Loucy (cell line): Measurements from ENCODE around the gene CAMK1D.

ENCODE experiments used
- H2AFZ ChIP-seq: fragments of 200-600 bp; sonication (generic); 2 replicates; pipeline ENCODE4 v1.6.0; 2016; ENCODE audit warnings: antibody characterized with exemption, mild to moderate bottlenecking, low read length, moderate library complexity
- H3F3A ChIP-seq: fragments of 200-600 bp; 2 replicates; pipeline ENCODE4 v1.6.0; 2016; ENCODE audit warnings: antibody characterized with exemption, low read depth, mild to moderate bottlenecking
- H3K27me3 ChIP-seq: fragments of 200-600 bp; sonication (generic); 2 replicates; pipeline ENCODE4 v1.6.1; 2014; ENCODE audit warnings: low read length, mild to moderate bottlenecking; ENCODE audit not compliant: insufficient read depth, poor library complexity, severe bottlenecking
- H3K36me3 ChIP-seq: fragments of 200-600 bp; sonication (generic); 2 replicates; pipeline ENCODE4 v1.6.1; 2016; ENCODE audit warnings: low read length; ENCODE audit not compliant: insufficient read depth
- H3K4me1 ChIP-seq: fragments of 200-600 bp; sonication (generic); 2 replicates; pipeline ENCODE4 v1.5.1; 2014; ENCODE audit warnings: low read length, mild to moderate bottlenecking; ENCODE audit not compliant: insufficient read depth, poor library complexity, severe bottlenecking
- H3K4me2 ChIP-seq: fragments of 200-600 bp; sonication (generic); 2 replicates; pipeline ENCODE4 v1.6.0; 2014; ENCODE audit warnings: antibody characterized with exemption, low read length, low read depth, mild to moderate bottlenecking; ENCODE audit not compliant: poor library complexity, severe bottlenecking
- H3K4me3 ChIP-seq: fragments of 200-600 bp; sonication (generic); 2 replicates; pipeline ENCODE4 v1.5.1; 2014; ENCODE audit warnings: low read length, mild to moderate bottlenecking, mixed read lengths; ENCODE audit not compliant: poor library complexity, severe bottlenecking
- H3K79me2 ChIP-seq: fragments of 200-600 bp; sonication (generic); 2 replicates; pipeline ENCODE4 v1.6.1; 2014; ENCODE audit warnings: low read length; ENCODE audit not compliant: insufficient read depth
- H3K9ac ChIP-seq: fragments of 200-600 bp; sonication (generic); 2 replicates; pipeline ENCODE4 v1.6.0; 2014; ENCODE audit warnings: mild to moderate bottlenecking, low read depth, low read length, moderate library complexity; ENCODE audit not compliant: poor library complexity, severe bottlenecking
- H3K9me2 ChIP-seq: fragments of 200-600 bp; sonication (generic); replicated peaks from 2 replicates; pipeline ENCODE4 v1.6.1; 2016; ENCODE audit warnings: low read depth, low read length, mixed read lengths
- H3K9me3 ChIP-seq: fragments of 200-600 bp; sonication (generic); 2 replicates; pipeline ENCODE4 v1.6.1; 2014; ENCODE audit warnings: mild to moderate bottlenecking, antibody characterized with exemption, low read length, low read depth; ENCODE audit not compliant: insufficient read depth
- H4K20me1 ChIP-seq: fragments of 200-600 bp; sonication (generic); 2 replicates; pipeline ENCODE4 v1.6.0; 2014; ENCODE audit warnings: antibody characterized with exemption, low read length, mild to moderate bottlenecking; ENCODE audit not compliant: insufficient read depth, poor library complexity, severe bottlenecking
- CTCF ChIP-seq: fragments of 200-600 bp; sonication (generic); conservative IDR thresholded peaks from 2 replicates; pipeline ENCODE4 v1.5.1; 2014; ENCODE audit warnings: mild to moderate bottlenecking, antibody characterized with exemption, low read length
- EZH2phosphoT487 ChIP-seq: fragments of 200-600 bp; IDR thresholded peaks from 2 replicates; pipeline ENCODE4 v1.6.1; 2018; ENCODE audit warnings: antibody characterized with exemption, mild to moderate bottlenecking, moderate library complexity, borderline replicate concordance

CAMK1D gene

DNA sequence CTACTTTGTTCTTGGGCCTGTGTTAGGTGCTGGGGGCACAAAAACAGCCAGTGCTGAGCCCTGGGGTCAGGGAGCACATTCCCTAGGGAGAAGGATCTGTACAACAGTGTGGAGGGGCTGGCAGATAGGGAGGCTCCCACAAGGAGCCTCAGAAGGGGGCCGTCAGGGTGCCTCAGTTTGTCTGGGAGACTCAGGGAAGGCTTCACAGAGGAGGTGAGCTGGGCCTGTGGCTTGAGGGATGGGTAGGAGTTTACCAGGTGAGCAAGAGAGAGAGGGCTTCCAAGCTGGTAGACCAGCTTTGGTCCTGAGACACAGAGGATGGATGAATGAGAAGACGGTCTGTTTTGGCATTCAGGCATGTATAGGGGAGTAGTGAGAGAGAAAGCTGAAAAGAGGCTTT, 52.1 kb downstream of the CAMK1D start:
- Histone ChIP-seq H3K4me1 (peaks cover 3% of the 10 kb centered on the region), H3K36me3 (no peaks in the 10 kb centered on the region), H3K79me2 (no peaks in the 10 kb centered on the region), H3K9ac (no peak overlapping the region), H4K20me1 (no peaks in the 10 kb centered on the region), H2AFZ (no peak overlapping the region), H3K4me2 (no peak overlapping the region), H3K27me3 (no peaks in the 10 kb centered on the region), H3K9me3 (no peaks in the 10 kb centered on the region), H3K4me3 (no peak overlapping the region), H3K9me2 (no peaks in the 10 kb centered on the region), H3F3A (no peaks in the 10 kb centered on the region)
- no peak for TF ChIP-seq EZH2phosphoT487
- no peak for TF ChIP-seq CTCF

DNA sequence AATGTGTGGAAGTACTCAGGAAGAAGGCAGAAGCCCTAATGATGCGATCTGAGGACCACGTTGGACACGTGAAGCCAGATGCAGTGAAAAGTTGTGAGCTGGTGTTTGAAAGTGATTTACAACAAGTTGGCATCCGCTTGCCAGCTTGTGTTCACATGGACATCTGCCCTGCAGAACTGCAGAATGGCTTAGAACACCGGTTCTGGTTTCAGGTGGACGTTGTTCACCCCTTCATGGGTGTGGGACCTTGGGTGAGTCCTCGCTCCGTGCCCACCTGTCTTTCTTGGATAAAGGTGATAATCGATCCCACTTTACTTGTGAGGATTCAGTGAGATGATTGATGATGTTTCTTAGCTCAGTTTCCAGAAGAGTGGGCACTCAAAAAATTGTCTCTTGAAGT, 53.8 kb downstream of the CAMK1D start:
- Histone ChIP-seq H4K20me1 (no peaks in the 10 kb centered on the region), H3F3A (no peaks in the 10 kb centered on the region), H3K4me2 (no peak overlapping the region), H3K4me3 (no peak overlapping the region), H3K79me2 (no peaks in the 10 kb centered on the region), H3K4me1 (peaks cover 3% of the 10 kb centered on the region), H2AFZ (no peak overlapping the region), H3K27me3 (no peaks in the 10 kb centered on the region), H3K9me3 (no peaks in the 10 kb centered on the region), H3K9ac (no peak overlapping the region), H3K36me3 (no peaks in the 10 kb centered on the region), H3K9me2 (no peaks in the 10 kb centered on the region)
- TF ChIP-seq EZH2phosphoT487 (no peak), CTCF (no peak)

DNA sequence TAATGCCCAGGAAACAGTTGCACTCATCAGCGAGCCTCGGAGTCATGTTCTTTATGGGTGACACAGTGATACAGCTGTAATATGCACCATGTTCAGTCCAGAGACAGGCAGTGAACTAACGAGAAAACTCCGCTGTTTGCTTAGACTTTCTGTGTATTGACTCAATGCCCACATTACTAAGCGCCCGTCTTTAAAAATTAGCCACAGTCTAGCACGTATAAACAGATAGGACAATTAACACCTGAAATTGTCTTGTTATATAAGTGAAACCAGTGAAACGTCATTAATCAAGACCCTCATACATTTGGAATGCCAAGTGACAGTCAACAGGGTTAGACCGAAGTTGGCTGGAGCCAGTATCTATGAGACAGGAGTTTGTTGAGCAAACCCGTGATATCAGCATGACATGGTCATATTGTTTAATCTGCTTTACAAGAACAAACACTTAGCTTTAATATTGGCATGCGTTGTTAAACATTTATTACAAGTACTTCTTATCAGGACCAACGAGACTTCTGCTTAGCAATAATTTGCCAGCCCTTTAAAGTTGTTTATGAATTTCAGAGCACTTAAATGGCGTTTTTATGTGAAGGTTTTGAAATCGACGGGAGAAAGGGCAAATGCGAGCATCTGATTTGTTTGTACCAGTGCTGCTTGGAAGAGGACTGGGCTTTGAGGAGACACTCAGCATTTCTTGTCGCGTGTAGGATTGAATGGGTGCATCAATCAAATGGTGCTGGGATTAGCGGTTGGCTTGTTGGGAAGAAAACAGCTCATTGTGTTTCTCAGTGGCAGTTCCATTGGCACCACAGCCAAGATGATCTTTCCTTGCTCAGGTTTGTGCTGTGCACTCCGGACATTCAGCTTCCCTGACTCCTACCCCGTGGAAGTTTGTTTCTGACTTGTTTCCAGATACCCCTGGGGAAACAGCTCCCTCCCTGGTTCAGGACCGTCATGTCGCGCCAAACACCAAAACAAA, 56.3 kb downstream of the CAMK1D start:
- no peak overlapping the region for H3K9ac ChIP-seq
- H3F3A ChIP-seq: no peaks in the 10 kb centered on the region
- no peaks in the 10 kb centered on the region for H3K9me2 ChIP-seq
- no peaks in the 10 kb centered on the region for H3K36me3 ChIP-seq
- H3K4me3 ChIP-seq: no peak overlapping the region
- H2AFZ ChIP-seq: no peak overlapping the region
- peaks cover 20% of the 10 kb centered on the region for H3K4me1 ChIP-seq
- no peaks in the 10 kb centered on the region for H4K20me1 ChIP-seq
- H3K4me2 ChIP-seq: no peak overlapping the region
- no peak for TF ChIP-seq EZH2phosphoT487
- TF ChIP-seq CTCF: no peak
- H3K9me3 ChIP-seq: no peaks in the 10 kb centered on the region
- H3K27me3 ChIP-seq: no peaks in the 10 kb centered on the region
- H3K79me2 ChIP-seq: no peaks in the 10 kb centered on the region
